Right lobe of liver (tissue), 4 donors: ENCODE results near the gene B3GNT7.

Experiments used
- CTCF ChIP-seq, 4 donors: fragments of 200-600 bp in 3 of 4; fragments of 450-650 bp in 1 of 4; IDR thresholded peaks; one replicate each; pipeline versions ENCODE4 v1.5.1 to v1.8.0; 2016 to 2022; ENCODE audit warnings: antibody characterized with exemption in 4 of 4, mild to moderate bottlenecking in 2 of 4
- POLR2A ChIP-seq: fragments of 450-650 bp; IDR thresholded peaks from one replicate; pipeline ENCODE4 v1.6.1; 2017; ENCODE audit warnings: antibody characterized with exemption, mild to moderate bottlenecking
- donor health status: DM: no; HTN: no; CAD: no.
- donor health status: DM: no; HTN: no; CAD: no.
- donor health status: DM: no; HTN: yes; CAD: no.

DNA sequence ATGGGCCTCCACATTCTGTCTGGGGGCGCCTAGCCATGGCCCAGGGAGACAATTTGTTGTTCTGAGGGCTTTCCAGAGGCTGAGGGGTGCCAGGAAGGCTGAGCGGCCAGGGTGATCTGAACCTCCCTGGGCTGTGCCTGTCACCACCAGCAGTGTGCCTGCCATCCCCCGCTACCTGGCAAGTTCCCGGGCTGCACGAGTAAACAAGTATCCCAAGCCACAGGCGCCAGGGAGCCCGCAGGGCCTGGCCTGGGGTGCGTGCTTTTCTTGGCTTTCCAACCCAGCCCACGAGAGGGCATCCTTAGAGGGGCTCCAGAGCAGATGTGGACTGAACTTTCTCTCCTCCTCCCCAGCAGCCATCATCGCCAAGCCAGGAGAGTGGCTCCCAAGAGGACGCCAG is 35.1 kb upstream of the B3GNT7 start:
- TF ChIP-seq POLR2A: no peak
- TF ChIP-seq CTCF (IDR thresholded peaks at IDR 0.05): no peak
